Liver (tissue), 9 donors: ENCODE results near the gene CLIP2. TPM values are rescaled to one million over a fixed set of nuclear protein-coding genes. Genes with fewer than 3 reads are reported as not detected.
A peak's percentile ranks its signal among the peaks of the same experiment; 100 is the strongest.

Experiments used
- DNase-seq: peaks from one replicate; pipeline ENCODE4 v3.0.0-alpha.2; 2017; ENCODE audit warnings: low spot score
- H3K27ac ChIP-seq, 2 donors: one replicate each; pipeline ENCODE4 v1.7.0; 2013; ENCODE audit warnings: inconsistent platforms in 2 of 2, low read length in 2 of 2, control low read depth in 1 of 2, low read depth in 1 of 2, mild to moderate bottlenecking in 1 of 2
- H3K27me3 ChIP-seq, 4 donors: one replicate each; pipeline versions ENCODE4 v1.6.1 to v1.7.0; 2013; ENCODE audit warnings: low read length in 3 of 4, inconsistent platforms in 1 of 4, mild to moderate bottlenecking in 1 of 4, moderate library complexity in 1 of 4; ENCODE audit not compliant: control insufficient read depth in 4 of 4, insufficient read depth in 4 of 4
- H3K36me3 ChIP-seq, 4 donors: one replicate each; pipeline versions ENCODE4 v1.6.1 to v1.7.0; 2013; ENCODE audit warnings: low read length in 3 of 4, mild to moderate bottlenecking in 3 of 4, low read depth in 1 of 4, moderate library complexity in 1 of 4; ENCODE audit not compliant: control insufficient read depth in 4 of 4, insufficient read depth in 3 of 4
- H3K4me1 ChIP-seq, 4 donors: one replicate each; pipeline versions ENCODE4 v1.6.1 to v1.7.0; 2013; ENCODE audit warnings: low read length in 3 of 4, mild to moderate bottlenecking in 3 of 4, moderate library complexity in 1 of 4; ENCODE audit not compliant: control insufficient read depth in 4 of 4, insufficient read depth in 4 of 4
- H3K4me3 ChIP-seq, 3 donors: one replicate each; pipeline versions ENCODE4 v1.6.1 to v1.7.0; 2013; ENCODE audit warnings: low read length in 3 of 3, control low read depth in 1 of 3, low read depth in 1 of 3, mild to moderate bottlenecking in 1 of 3
- H3K9ac ChIP-seq, 2 donors: one replicate each; pipeline ENCODE4 v1.7.0; 2013; ENCODE audit warnings: low read length in 2 of 2, mild to moderate bottlenecking in 2 of 2, moderate library complexity in 2 of 2, control low read depth in 1 of 2, low read depth in 1 of 2
- H3K9me3 ChIP-seq, 4 donors: one replicate each; pipeline versions ENCODE4 v1.6.1 to v1.7.0; 2013; ENCODE audit warnings: low read length in 3 of 4; ENCODE audit not compliant: control insufficient read depth in 4 of 4
- ATF3 ChIP-seq: IDR thresholded peaks from 2 replicates; pipeline ENCODE4 v1.6.1; 2016; ENCODE audit warnings: antibody characterized with exemption
- EGR1 ChIP-seq, 2 donors: IDR thresholded peaks; 2 replicates each; pipeline ENCODE4 v1.6.1; 2016 to 2018; ENCODE audit warnings: antibody characterized with exemption in 2 of 2, low read depth in 2 of 2
- GABPA ChIP-seq, 2 donors: IDR thresholded peaks in 1 of 2; conservative IDR thresholded peaks in 1 of 2; 2 replicates each; pipeline ENCODE4 v1.6.1; 2016; ENCODE audit warnings: antibody characterized with exemption in 2 of 2, mild to moderate bottlenecking in 1 of 2, moderate library complexity in 1 of 2
- HNF4A ChIP-seq, 2 donors: conservative IDR thresholded peaks; 2 replicates each; pipeline ENCODE4 v1.6.1; 2016; ENCODE audit warnings: antibody characterized with exemption in 2 of 2, mild to moderate bottlenecking in 2 of 2
- JUND ChIP-seq, 2 donors: IDR thresholded peaks; 2 replicates each; pipeline ENCODE4 v1.6.1; 2016; ENCODE audit warnings: antibody characterized with exemption in 2 of 2
- MAX ChIP-seq: IDR thresholded peaks from 2 replicates; pipeline ENCODE4 v1.6.1; 2016; ENCODE audit warnings: antibody characterized with exemption
- NR2F2 ChIP-seq: IDR thresholded peaks from 2 replicates; pipeline ENCODE4 v1.6.1; 2016; ENCODE audit warnings: antibody characterized with exemption
- RAD21 ChIP-seq, 2 donors: IDR thresholded peaks; 2 replicates each; pipeline ENCODE4 v1.6.1; 2016; ENCODE audit warnings: antibody characterized with exemption in 2 of 2, mild to moderate bottlenecking in 2 of 2
- RXRA ChIP-seq, 2 donors: IDR thresholded peaks; 2 replicates each; pipeline ENCODE4 v1.6.1; 2017 to 2018; ENCODE audit warnings: antibody characterized with exemption in 2 of 2, mild to moderate bottlenecking in 1 of 2
- TAF1 ChIP-seq: conservative IDR thresholded peaks from 2 replicates; pipeline ENCODE4 v1.6.1; 2016; ENCODE audit warnings: antibody characterized with exemption, mild to moderate bottlenecking
- YY1 ChIP-seq: IDR thresholded peaks from 2 replicates; pipeline ENCODE4 v1.6.1; 2016; ENCODE audit warnings: antibody characterized with exemption, mild to moderate bottlenecking
- WGBS: extraction: QIAGEN DNeasy Blood & Tissue Kit; methylation state at CpG from one replicate; pipeline ENCODE4 v1.1.7; 2013; 5-methylcytosine and 5-hydroxymethylcytosine counted together
- polyA plus RNA-seq, 2 donors: library from polyadenylated mRNA; stranded (reverse) in 1 of 2; unstranded in 1 of 2; fragments of 200-250 nt in 1 of 2; fragments of >200 nt in 1 of 2; fragmentation: Nextera tagmentation in 1 of 2; extraction: Ambion mirVana in 1 of 2; gene quantifications; one replicate each; pipeline versions ENCODE4 v1.2.1 to v1.2.3, GENCODE V29; 2013 to 2015
- total RNA-seq, 2 donors: library from RNA; depleted of rRNA; stranded (reverse); fragments of >200 nt; gene quantifications; one replicate each; pipeline ENCODE4 v1.2.3, GENCODE V29; 2014
- TF ChIP-seq, protein P1 (sequence below): IDR thresholded peaks from 2 replicates; pipeline ENCODE4 v1.6.1; 2016; ENCODE audit warnings: antibody characterized with exemption, mild to moderate bottlenecking
- donor health status: healthy.
- donor health status: healthy.
- donor health status: healthy.
- donor health status: healthy.
- donor health status: healthy.

CLIP2 gene
- total and polyA plus RNA-seq, 4 donors: 1.4 to 6.3 (median 2.5) TPM

DNA sequence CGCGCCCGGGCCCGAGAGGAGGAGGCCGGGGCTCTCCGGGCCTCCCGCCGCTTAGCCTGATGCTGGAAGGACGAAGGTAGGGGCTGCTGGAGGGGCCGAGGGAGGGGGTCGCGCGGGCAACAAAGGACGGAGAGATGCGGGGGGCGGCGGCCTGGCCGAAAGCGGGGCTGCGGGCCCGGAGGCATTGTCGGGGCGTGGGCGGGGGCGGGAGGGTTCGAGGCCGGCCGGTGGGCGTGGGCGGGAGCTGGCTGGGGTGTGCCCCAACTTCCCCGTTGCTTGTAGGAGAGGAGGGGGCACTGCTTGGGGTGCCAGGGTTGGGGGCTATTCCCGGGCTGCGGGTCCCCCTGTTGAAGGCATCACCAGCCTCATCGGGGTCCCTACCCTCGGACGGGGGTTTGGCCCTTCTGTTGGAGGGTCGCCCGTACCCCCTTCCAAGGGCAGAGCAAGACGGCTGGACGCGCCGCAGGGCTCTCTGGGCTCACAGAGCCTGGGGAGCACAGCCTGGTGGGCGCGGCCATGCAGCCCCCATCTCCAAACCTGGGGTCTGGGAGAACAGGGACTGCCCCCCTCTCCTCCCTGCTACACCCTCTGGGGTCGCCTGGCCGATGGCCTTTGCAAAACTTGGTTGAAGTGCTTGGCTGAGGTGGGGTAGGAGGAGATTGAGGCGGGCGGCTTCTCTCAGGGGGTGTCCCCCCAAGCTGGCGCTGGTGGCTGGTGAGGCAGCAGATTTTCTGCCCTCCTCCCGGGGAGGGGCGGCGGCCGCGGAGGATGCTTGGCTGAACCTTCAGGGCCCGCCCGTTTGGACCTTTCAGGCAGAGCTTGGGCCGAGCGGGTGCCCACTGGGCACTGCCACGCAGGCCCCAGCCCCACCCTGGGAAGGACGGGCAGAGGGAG lies 699 bp downstream of the CLIP2 start:
- Histone ChIP-seq H3K4me1 (peaks cover 8 to 26% (median 12%) of the 10 kb centered on the region in 4 donors), H3K27me3 (no peaks in the 10 kb centered on the region), H3K9ac (peak overlapping the region in 1 of 2 donors; percentile 28), H3K4me3 (peak overlapping the region in 1 of 3 donors; percentile 68), H3K27ac (peak overlapping the region in 1 of 2 donors; percentile 14), H3K9me3 (no peaks in the 10 kb centered on the region), H3K36me3 (no peaks in the 10 kb centered on the region)
- WGBS: 9% methylated on average over 60 of the region's 60 CpGs
- no peak for TF ChIP-seq RXRA (IDR thresholded peaks at IDR 0.05)
- TF ChIP-seq, protein P1, sequence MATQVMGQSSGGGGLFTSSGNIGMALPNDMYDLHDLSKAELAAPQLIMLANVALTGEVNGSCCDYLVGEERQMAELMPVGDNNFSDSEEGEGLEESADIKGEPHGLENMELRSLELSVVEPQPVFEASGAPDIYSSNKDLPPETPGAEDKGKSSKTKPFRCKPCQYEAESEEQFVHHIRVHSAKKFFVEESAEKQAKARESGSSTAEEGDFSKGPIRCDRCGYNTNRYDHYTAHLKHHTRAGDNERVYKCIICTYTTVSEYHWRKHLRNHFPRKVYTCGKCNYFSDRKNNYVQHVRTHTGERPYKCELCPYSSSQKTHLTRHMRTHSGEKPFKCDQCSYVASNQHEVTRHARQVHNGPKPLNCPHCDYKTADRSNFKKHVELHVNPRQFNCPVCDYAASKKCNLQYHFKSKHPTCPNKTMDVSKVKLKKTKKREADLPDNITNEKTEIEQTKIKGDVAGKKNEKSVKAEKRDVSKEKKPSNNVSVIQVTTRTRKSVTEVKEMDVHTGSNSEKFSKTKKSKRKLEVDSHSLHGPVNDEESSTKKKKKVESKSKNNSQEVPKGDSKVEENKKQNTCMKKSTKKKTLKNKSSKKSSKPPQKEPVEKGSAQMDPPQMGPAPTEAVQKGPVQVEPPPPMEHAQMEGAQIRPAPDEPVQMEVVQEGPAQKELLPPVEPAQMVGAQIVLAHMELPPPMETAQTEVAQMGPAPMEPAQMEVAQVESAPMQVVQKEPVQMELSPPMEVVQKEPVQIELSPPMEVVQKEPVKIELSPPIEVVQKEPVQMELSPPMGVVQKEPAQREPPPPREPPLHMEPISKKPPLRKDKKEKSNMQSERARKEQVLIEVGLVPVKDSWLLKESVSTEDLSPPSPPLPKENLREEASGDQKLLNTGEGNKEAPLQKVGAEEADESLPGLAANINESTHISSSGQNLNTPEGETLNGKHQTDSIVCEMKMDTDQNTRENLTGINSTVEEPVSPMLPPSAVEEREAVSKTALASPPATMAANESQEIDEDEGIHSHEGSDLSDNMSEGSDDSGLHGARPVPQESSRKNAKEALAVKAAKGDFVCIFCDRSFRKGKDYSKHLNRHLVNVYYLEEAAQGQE: no peak
- TF ChIP-seq RAD21 (IDR thresholded peaks at IDR 0.05): no peak
- TF ChIP-seq GABPA (IDR thresholded peaks at IDR 0.05 in 1 of 2, conservative IDR thresholded peaks at IDR 0.05 in 1 of 2): no peak
- TF ChIP-seq ATF3: no peak
- no peak for DNase-seq

DNA sequence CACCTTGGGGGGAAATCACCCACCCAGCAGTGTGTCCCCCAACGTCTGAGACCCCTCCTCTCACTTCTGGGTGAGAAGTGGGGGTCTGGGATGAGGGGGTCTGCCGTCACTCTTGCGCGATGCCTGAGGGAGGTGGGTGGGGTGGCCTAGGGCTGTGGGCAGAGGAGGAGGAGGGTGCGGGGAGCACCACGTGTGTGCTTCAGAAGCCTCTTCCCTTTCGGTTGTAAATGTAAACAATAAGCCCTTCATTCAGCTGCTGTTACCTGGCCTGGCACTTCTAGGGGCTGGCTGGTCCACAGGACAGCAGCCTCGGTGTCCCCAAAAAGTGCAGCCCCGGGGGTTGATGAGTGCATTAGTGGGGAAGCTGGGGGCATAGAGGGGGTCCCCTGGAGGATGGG lies 1.3 kb downstream of the CLIP2 start:
- Histone ChIP-seq H3K9ac (no peak overlapping the region), H3K27ac (no peak overlapping the region), H3K27me3 (no peaks in the 10 kb centered on the region), H3K9me3 (no peaks in the 10 kb centered on the region), H3K4me1 (peaks cover 8 to 26% (median 12%) of the 10 kb centered on the region in 4 donors), H3K4me3 (peak overlapping the region in 1 of 3 donors; percentile 68), H3K36me3 (no peaks in the 10 kb centered on the region)
- no peak for DNase-seq
- TF ChIP-seq RXRA (IDR thresholded peaks at IDR 0.05) (no peak), NR2F2 (no peak), YY1 (no peak), EGR1 (IDR thresholded peaks at IDR 0.05; ENCODE audit: low read depth in 2 of 2) (no peak), JUND (IDR thresholded peaks at IDR 0.05) (no peak), TAF1 (no peak), MAX (no peak), HNF4A (conservative IDR thresholded peaks at IDR 0.05) (no peak)
- TF ChIP-seq, protein P1: no peak
- 38% methylated on average over 9 of the region's 9 CpGs for WGBS
